Measurements from ENCODE around the gene CCDC121. TPM values are rescaled to one million over a fixed set of nuclear protein-coding genes. Genes with fewer than 3 reads are reported as not detected.

Gene CCDC121
- total RNA-seq, 1 experiment from 2014 or later, result 4.7 TPM

DNA sequence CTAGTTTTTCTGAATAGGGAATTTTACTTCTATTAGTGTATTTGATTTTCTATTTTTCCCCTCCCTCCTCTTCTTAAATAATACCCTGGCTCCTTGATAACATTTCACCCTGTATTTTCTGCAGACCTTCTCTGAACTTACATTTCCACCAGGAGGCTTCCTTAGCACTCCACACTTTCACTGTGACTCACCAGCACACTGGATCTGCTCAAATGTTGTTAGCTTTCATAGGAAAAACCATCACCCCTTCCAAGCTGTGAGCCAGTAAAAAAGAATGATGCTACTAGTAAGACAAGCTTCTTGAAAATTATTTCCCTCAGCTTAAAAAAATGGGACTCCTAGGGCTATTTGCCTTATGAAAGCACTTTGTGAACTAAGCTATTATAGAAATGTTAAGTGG, 18.5 kb upstream of the CCDC121 start:
- H3K36me3 ChIP-seq (ENCODE audit: control insufficient read depth, insufficient read depth, low read length), result peaks cover 4% of the 10 kb centered on the region; the same call in 1 of the 2 replicates
- TF ChIP-seq, protein P1, sequence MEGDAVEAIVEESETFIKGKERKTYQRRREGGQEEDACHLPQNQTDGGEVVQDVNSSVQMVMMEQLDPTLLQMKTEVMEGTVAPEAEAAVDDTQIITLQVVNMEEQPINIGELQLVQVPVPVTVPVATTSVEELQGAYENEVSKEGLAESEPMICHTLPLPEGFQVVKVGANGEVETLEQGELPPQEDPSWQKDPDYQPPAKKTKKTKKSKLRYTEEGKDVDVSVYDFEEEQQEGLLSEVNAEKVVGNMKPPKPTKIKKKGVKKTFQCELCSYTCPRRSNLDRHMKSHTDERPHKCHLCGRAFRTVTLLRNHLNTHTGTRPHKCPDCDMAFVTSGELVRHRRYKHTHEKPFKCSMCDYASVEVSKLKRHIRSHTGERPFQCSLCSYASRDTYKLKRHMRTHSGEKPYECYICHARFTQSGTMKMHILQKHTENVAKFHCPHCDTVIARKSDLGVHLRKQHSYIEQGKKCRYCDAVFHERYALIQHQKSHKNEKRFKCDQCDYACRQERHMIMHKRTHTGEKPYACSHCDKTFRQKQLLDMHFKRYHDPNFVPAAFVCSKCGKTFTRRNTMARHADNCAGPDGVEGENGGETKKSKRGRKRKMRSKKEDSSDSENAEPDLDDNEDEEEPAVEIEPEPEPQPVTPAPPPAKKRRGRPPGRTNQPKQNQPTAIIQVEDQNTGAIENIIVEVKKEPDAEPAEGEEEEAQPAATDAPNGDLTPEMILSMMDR (IDR thresholded peaks at IDR 0.05; ENCODE audit: insufficient read depth in 1 of 2, low read depth in 1 of 2, low read length in 1 of 2, severe bottlenecking in 1 of 2, unreplicated experiment in 1 of 2), result no peak
- no TSS peak for BruUV-seq (replicated peaks)
- DNase-seq, result no peak
- no peaks in the 10 kb centered on the region for H3K27me3 ChIP-seq (replicated peaks; ENCODE audit: control insufficient read depth, insufficient read depth, low read length)
- Mint-ChIP-seq H3K4me3 (ENCODE audit: unreplicated experiment) (no peak overlapping the region), H3K9me3 (ENCODE audit: unreplicated experiment) (no peaks in the 10 kb centered on the region), H3K27ac (ENCODE audit: unreplicated experiment) (no peak overlapping the region), H3K36me3 (ENCODE audit: insufficient read depth, unreplicated experiment) (peaks cover 77% of the 10 kb centered on the region), H3K27me3 (ENCODE audit: insufficient read depth, unreplicated experiment) (no peaks in the 10 kb centered on the region), H3K4me1 (ENCODE audit: low read depth, unreplicated experiment) (peaks cover under 1% of the 10 kb centered on the region)
- ChIA-PET CTCF (interaction anchor here (1.1 kb wide), 1 partner anchor 36 kb away, joined by 4 read pairs; no protein-coding TSS in a partner anchor), POLR2A (interaction anchor here (0.7 kb wide), 1 partner anchor 238 kb away, joined by 3 read pairs; the partner anchor contains the start of gene PPM1G)
- no peaks in the 10 kb centered on the region for H3K4me1 ChIP-seq
- no peak overlapping the region for H3K4me3 ChIP-seq (ENCODE audit: low read depth, low read length)
- intact Hi-C loops (cut with micrococcal nuclease; ENCODE audit: unreplicated experiment), result no loop called here
- H3K9me3 ChIP-seq, result no peaks in the 10 kb centered on the region

DNA sequence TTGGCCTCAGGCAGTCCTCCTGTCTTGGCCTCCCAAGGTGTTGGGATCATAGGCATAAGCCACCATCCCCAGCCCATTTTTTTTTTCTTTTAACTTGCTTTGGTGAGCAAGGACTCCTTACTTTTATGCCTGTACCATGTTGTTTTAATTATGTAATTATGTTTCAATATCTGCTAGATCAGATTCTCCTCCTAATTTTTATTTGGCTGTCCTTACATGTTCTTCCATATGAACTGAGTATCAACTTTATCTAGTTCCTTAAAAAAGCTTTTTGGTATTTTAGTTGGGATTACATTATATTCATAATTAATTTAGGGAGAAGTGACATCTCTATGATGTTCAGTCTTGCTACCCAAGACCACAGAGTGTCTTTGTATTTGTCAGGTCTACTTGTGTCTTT, 16.4 kb upstream of the CCDC121 start:
- H3K4me3 Mint-ChIP-seq (ENCODE audit: unreplicated experiment), result no peak overlapping the region
- no peaks in the 10 kb centered on the region for H3K9me3 Mint-ChIP-seq (ENCODE audit: unreplicated experiment)
- H3K4me1 ChIP-seq, result peaks cover 10% of the 10 kb centered on the region
- no peak overlapping the region for H3K27ac Mint-ChIP-seq (ENCODE audit: unreplicated experiment)
- H3K27me3 ChIP-seq (replicated peaks; ENCODE audit: control insufficient read depth, insufficient read depth, low read length), result no peaks in the 10 kb centered on the region
- ChIA-PET CTCF (no interaction called here), POLR2A (no interaction called here)
- no peaks in the 10 kb centered on the region for H3K9me3 ChIP-seq
- TF ChIP-seq, protein P1 (IDR thresholded peaks at IDR 0.05; ENCODE audit: insufficient read depth in 1 of 2, low read depth in 1 of 2, low read length in 1 of 2, severe bottlenecking in 1 of 2, unreplicated experiment in 1 of 2), result no peak
- peaks cover 76% of the 10 kb centered on the region for H3K36me3 Mint-ChIP-seq (ENCODE audit: insufficient read depth, unreplicated experiment)
- intact Hi-C loops (cut with micrococcal nuclease; ENCODE audit: unreplicated experiment), result no loop called here
- no peak for DNase-seq
- no TSS peak for BruUV-seq (replicated peaks)
- peaks cover 4% of the 10 kb centered on the region; the same call in 1 of the 2 replicates for H3K36me3 ChIP-seq (ENCODE audit: control insufficient read depth, insufficient read depth, low read length)
- H3K27me3 Mint-ChIP-seq (ENCODE audit: insufficient read depth, unreplicated experiment), result no peaks in the 10 kb centered on the region
- peaks cover 8% of the 10 kb centered on the region for H3K4me1 Mint-ChIP-seq (ENCODE audit: low read depth, unreplicated experiment)
- no peak overlapping the region for H3K4me3 ChIP-seq (ENCODE audit: low read depth, low read length)

DNA sequence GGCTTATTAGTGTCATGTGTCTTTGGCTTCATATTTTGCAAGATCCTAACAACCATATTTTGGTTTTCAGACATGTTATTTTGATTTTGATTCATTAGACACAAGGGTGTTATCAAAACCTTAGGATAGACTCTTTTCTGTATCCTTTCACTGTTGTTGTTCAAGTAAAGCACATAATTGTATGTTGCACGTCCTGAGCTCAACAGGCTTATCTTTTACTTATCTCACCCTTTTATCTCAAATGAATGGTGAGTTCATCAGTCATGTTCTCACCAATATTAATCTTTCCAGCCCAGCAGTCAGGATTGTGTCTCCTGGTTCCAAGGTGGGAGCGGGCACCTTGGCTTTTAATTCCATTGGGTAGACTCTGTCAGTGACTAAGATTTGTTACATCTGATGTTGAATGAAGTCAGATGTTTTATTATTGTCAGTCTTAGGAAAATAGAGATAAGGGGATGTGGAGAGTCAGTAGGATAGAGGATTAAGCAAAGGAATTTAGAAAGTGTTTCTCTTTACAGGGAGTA, 12.0 kb upstream of the CCDC121 start:
- CTCF ChIA-PET, result interaction anchor here (0.7 to 1.4 kb wide), 2 partner anchors 12 to 23 kb away, joined by 4 to 5 read pairs; partner anchors contain the start of genes CCDC121, GPN1 and SLC4A1AP
- Histone ChIP-seq H3K36me3 (ENCODE audit: control insufficient read depth, insufficient read depth, low read length) (peaks cover 4% of the 10 kb centered on the region; the same call in 1 of the 2 replicates), H3K9me3 (no peaks in the 10 kb centered on the region), H3K4me1 (peaks cover 12% of the 10 kb centered on the region), H3K27me3 (replicated peaks; ENCODE audit: control insufficient read depth, insufficient read depth, low read length) (no peaks in the 10 kb centered on the region), H3K4me3 (ENCODE audit: low read depth, low read length) (no peak overlapping the region)
- intact Hi-C loops (cut with micrococcal nuclease; ENCODE audit: unreplicated experiment), result no loop called here
- no peak overlapping the region for H3K27ac Mint-ChIP-seq (ENCODE audit: unreplicated experiment)
- no peak overlapping the region for H3K4me3 Mint-ChIP-seq (ENCODE audit: unreplicated experiment)
- peaks cover 8% of the 10 kb centered on the region for H3K4me1 Mint-ChIP-seq (ENCODE audit: low read depth, unreplicated experiment)
- no peak for DNase-seq
- no TSS peak for BruUV-seq (replicated peaks)
- H3K36me3 Mint-ChIP-seq (ENCODE audit: insufficient read depth, unreplicated experiment), result peaks cover 60% of the 10 kb centered on the region
- POLR2A ChIA-PET, result no interaction called here
- H3K27me3 Mint-ChIP-seq (ENCODE audit: insufficient read depth, unreplicated experiment), result no peaks in the 10 kb centered on the region
- TF ChIP-seq, protein P1 (IDR thresholded peaks at IDR 0.05; ENCODE audit: insufficient read depth in 1 of 2, low read depth in 1 of 2, low read length in 1 of 2, severe bottlenecking in 1 of 2, unreplicated experiment in 1 of 2), result no peak
- H3K9me3 Mint-ChIP-seq (ENCODE audit: unreplicated experiment), result no peaks in the 10 kb centered on the region

Measured in Caco-2 (cell line).